H4 (cell line): ENCODE data around the gene GADL1. TPM values are rescaled to one million over a fixed set of nuclear protein-coding genes. Genes with fewer than 3 reads are reported as not detected.

Experiments used
- DNase-seq: peaks from one replicate; pipeline ENCODE4 v3.0.0-alpha.2; 2015; ENCODE audit warnings: low spot score
- total RNA-seq: library from RNA; depleted of rRNA; stranded (reverse); fragments of >200 nt; shearing (Covaris generic); gene quantifications from 2 replicates; pipeline ENCODE4 v1.2.3, GENCODE V29; 2014; rRNA removed

Gene GADL1, protein sequence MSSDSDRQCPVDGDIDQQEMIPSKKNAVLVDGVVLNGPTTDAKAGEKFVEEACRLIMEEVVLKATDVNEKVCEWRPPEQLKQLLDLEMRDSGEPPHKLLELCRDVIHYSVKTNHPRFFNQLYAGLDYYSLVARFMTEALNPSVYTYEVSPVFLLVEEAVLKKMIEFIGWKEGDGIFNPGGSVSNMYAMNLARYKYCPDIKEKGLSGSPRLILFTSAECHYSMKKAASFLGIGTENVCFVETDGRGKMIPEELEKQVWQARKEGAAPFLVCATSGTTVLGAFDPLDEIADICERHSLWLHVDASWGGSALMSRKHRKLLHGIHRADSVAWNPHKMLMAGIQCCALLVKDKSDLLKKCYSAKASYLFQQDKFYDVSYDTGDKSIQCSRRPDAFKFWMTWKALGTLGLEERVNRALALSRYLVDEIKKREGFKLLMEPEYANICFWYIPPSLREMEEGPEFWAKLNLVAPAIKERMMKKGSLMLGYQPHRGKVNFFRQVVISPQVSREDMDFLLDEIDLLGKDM
- not detected in 2 replicates for total RNA-seq

DNA sequence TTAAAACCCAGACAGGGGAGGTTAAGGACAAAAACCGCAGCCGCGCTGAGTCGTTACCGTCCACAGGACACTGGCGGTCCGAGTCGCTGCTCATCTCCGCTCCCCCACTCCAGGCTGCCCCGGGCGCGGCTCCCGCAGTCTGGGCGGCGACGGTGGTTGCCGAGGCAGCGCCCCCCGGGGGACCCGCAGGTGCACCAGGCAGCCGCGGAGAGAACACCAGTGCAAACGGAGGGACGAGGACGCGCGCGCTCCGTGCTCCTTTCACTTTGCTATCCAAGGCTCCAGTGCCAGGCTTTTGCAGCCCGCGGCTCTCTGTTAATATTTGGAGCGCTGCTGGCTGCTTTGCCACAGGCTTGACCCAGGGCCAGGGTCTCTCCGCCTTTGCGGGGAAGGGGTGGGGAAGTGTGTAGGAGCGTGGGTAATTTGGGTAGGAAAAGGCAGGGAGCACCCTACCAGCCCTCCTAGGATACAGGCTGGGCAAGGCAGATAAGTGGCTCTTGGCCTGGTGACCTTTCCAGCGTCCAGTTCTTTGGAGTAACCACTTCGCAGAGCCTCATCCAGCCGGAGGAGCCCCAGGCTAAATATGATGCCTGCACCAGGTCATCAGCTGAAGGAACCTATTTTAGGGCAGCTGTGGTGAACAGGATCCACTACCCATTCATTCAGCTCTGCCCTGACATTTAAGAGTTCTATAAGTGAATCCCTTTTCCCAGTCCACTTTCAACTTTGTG is at the start of gene GADL1:
GADL1 (minus strand) TSS at position 141 of the 731 bp plus-strand sequence; CDS start at position 94, 47 bp downstream.
- no peak for DNase-seq

DNA sequence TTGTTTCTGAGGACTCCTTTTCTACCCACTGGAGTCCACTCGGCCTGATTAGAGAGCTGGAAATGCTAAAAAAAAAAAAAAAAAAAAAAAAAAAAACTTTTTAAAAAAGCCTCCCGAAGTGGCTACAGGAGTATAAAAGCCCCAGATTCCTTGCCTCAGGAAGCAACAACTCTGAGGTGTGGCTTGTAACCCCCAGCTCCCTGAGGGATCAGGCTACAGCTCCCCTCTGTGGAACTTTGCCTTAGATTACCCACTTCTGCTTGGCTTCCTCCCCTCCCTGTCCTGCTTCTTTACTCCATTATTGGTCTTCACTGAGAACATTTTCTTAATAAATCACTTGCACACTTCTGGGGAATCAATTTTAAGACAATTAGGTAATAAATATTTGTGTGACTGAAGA is 49.7 kb upstream of the GADL1 start:
- DNase-seq, result no peak

DNA sequence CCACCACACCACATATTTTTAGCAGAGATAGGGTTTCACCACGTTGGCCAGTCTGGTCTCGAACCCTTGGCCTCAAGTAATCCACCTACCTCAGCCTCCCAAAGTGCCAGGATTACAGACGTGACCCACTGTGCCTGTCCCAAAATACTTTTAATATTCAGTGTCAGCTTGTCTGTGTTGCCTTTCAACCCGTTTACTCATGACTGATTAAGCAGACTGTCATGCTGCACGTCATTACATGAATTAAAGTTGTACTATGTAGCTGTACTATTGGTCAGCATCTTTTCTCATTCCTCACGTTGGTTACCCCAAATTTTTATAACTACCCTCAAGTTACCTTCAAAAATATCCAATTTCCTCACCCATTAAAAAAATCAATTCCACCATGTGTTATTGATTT is 48.7 kb upstream of the GADL1 start:
- DNase-seq, result no peak

DNA sequence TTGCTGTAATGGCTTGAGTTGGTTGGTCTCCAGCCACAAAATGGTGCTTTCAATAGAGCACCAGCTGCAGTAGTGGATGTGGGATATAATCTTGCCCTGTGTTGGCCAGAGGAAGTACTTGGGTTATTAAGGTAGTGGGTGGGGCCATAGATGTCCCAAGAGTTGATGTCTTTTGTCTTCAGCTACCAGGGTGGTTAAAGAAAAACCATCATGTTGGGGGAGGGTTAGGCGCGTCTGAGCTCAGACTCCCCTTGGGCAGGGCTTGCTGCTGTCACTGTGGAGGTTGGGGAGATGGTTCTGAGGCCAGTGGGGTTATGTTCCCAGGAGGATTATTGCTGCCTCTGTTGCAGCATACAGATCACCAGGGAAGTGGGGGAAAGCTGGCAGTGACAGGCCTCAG is 46.9 kb upstream of the GADL1 start:
- DNase-seq, result no peak

DNA sequence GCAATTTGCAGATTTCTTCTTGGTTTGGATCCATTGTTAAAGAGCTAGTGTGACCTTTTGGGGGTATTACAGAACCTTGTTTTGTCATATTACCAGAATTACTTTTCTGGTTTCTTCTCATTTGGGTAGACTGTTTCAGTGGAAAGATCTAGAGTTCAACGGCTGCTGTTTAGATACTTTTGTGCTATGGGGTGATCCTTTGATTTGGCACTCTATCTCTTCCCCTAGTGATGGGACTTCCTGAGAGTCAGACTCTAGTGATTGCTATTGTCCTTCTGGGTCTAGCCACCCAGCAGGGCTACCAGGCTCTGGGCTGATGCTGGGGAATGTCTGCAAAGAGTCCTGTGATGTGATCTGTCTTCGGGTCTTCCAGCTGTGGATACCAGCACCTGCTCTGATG is 46.3 kb upstream of the GADL1 start:
- DNase-seq, result no peak

DNA sequence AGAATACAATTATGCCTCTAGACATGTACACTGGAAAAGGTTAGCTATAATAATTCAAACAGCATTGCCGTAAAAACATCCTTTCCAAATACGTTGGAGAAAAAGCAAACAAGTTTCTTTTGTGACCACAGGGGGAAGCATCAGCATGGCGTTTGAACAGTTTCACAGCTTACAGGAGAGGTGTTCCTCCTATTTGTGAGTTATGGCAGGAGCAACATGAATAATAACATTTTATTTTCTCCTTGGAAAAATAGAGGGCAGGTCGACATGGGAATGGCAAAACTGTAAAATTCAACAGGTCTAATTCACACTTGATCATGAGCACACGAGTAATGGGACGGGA is 39.7 kb upstream of the GADL1 start:
- peak; percentile 21 for DNase-seq

DNA sequence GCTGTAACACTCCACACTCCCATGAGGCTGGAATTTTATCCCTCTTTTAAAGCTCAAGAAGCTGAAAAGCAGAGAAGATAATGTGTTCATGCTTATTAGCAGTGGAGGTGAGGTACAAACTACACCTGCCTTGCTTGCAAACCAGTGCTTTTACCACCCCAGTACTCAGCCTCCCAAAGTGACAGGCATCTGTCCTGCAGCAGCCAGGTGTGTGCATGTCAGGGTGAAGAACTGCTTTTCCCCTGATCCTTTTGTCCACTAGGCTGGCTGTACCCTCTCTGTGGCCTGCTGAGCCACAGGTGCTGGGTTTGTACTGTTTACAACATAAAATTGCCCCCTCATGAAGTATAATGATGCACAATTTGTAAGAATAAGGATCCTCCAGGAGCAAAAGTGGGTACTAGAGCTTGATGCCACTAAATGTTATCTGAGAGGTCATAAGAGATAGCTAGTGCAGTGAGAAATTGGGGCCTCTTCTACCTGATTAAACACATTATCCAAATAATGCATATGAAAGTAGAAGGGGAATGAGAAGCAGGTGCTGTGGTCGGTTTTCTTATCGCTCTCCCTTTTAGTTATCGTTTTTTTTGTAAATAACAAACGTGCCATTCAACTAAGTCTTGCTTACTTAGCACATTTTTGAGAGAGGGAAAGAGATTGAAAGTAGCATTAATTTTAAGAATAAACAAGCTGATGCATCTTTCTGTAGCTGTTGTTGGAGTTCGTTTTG is 39.2 kb upstream of the GADL1 start:
- no peak for DNase-seq

DNA sequence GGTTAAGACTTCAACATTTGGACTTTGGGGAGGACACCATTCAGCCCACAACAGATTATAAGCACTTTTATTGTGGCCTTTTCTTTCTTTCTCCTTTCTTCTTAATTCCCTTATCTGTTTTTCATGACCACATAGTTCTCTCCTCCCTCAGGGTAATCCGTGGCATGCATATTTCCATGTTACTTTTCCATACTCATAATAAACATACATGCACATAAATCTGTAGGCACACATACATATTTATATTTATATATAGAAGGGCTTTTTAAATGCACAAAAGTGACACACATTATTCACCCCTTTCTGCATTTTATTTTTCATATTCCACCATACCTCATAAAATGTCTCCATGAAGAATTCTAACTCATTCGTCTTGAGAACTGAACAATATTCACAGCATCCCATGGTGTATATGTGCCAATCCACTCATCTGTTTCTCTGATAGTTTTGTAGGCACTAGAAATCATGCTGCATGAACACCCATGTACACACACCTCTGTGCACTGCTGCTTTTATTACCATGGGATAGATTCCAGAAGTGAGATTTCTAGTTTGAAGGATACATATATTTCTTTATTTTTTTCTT is 38.1 kb upstream of the GADL1 start:
- no peak for DNase-seq

DNA sequence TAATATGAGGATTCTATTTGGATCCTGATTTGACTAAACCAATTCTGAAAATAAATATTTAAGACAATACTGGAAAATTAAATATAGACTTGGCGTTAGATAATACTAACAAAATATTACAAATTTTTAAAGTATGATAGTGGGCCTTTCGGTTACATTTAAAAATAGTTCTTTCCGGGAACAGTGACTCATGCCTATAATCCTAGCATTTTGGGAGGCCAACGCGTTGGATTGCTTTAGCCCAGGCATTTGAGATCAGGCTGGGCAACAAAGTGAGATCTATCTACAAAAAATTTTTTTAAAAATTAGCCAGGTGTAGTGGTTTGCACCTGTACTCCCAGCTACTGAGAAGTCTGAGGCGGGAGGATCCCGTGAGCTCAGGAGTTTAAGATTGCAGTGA is 30.3 kb upstream of the GADL1 start:
- no peak for DNase-seq

DNA sequence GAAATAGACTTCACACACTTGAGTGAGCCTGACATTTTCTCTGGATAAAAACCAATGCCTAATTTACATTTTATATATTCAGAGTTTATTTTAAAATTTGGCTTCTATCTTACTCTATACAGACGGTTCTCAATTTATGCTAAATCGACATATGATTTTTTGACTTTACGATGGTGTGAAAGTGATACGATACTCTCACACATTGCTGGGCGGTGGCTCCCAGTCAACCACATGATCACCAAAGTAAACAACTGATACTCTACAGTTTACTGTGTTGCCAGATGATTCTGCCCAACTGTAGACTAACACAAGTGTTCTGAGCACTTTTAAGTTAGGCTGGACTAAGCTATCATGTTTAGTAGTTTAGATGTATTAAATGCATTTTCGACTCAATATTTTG is 25.1 kb upstream of the GADL1 start:
- DNase-seq, result no peak

DNA sequence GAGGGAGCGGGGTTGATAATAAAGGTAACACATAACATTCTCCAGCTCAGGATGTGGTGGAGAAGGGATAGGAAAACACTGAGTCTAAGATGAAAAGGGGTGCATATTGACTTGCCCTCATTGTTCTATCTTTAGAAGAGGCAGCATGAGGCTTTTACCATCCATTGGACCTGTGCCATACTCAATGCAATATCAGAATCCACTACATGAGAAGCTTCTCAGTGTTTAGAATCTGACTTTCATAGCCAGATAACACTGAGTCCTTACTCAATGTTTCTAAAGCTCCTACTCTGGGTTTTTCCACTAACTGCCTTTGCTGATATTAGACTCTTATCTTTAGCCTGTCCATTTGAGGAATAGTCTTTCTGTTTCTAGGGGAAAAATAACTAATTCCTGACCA is 24.3 kb upstream of the GADL1 start:
- DNase-seq, result no peak

DNA sequence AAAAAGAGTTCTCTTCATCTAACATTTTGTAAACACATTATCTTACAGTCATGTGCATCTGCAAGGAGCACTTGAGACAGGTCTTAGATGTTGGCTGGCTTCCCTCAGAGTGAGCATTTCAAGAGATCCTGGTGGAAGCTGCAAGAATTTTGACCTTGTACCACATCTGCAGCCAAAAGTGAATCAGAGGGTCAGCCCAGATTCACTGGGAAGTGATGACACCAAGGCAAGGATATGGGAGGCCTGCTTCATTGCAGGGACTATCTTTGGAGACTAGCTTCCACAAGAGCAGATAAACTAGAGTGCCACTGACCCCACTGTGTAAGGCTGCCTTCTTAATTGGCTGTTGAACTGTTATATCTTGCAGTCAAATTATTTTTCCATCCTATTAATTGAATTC is 21.3 kb upstream of the GADL1 start:
- no peak for DNase-seq

DNA sequence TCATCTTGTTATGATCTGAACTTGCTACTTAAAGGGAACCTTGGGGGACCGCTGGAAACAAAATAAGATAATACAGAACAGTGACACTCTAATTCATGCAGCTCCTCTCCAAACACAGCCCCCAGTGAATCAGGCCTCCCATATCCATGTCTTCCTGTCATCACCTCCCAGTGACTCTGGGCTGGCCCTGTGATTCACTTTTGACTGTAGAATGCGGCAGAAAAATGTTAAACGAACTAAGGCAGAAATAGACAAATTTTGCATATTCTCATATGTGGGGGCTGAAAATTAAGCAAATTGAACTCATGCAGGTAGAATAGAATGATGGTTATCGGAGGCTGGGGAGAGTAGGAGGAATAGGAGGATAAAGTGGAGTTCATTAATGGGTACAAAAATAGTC is 20.2 kb upstream of the GADL1 start:
- DNase-seq, result no peak

DNA sequence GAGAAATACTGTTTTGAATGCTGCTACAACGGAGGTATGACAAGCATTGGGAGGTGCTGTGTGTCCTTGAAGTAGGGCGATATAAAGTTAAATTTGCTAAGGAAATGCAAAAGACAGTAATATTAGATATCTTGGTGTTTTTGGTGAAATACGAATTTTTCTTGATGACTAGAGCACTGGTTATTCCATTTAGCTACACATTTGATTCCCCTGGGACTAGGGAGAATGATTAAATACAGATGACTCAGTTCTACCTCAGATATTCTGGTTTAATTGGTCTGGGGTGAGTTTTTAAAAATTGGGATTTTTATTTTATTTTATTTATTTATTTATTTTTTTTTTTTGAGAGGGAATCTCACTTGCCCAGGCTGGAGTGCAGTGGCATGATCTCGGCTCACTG is 18.7 kb upstream of the GADL1 start:
- DNase-seq, result no peak

DNA sequence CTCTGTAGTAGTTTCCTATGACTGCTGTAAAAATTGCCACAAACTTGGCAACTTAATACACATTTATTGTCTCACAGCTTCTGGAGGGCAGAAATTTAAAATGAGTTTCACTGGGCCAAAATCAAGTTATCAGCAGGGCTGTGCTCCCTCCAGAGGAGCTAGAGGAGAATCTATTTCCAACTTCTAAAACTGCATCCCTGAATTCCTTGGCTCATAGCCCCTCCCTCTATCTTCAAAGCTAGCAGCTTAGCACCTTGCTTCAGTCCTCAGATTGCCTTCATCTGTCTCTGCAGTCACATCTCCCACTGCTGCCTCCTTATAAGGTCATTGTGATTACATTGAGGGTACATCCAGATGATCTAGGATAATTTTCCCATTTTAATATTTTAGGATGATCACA is 17.8 kb upstream of the GADL1 start:
- DNase-seq, result no peak

DNA sequence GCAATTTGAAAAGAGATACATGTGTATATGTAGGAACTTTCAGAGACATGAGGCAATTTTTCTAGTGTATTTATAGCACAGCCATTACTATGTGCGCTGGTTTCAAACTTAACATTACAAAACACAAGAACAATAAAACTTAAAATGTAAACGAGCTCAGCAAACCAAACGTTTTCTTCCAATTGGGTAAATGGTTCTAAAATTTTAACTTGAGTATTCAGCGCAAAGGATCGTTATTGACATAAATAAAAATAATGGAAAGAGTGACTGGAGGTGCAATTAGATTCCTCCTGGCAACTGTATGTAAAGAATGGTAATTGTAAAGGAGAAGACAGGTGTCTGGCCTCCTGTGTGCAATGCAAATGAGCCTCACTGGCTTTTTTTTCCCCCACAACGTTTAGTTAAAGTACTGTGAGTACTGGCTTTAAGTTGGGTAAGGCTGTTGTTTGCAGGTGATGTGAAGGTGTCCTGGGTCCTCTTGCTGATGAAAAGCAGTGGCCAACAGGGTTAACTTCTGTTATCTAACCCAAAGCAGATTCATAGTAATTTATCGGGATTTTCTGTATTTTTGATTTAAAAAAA is 14.1 kb upstream of the GADL1 start:
- no peak for DNase-seq

DNA sequence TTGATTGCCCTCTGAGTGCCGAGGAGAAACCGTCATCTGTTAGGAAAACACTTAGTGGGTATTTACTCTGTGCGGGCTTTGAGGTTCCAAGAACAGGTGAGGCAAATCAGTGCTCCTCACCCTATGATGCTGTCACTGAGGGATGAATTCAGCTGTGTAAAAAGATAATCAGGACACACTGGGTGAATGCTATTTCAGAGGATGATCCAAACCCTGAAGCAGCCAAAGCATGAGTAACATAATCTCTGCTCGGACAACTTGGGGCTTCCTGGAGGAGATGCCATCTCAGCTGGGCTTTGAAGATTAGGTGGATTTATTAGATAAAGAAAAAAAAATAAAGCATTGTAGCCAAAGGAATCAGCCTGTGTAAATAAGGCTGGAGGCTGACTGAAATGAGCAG is 10.5 kb upstream of the GADL1 start:
- DNase-seq, result no peak

DNA sequence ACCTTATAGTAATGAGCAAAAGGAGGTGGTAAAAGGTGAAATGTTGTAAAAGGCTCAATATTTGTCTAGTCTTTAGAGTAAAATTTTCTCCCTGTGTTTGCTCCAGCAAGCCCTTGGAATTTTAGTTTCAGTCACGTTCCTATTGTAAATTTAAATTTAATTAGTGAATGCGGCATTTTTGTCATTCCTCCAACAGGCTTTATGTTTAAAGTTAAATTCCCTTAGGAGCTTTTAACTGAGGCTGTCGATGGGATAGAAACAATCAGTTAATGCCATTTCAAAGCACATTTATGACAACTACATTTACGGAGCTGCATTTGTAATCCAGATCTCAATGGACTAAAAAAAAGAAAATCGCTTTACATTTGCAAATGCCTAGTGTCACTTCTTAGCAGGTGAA is 868 bp upstream of the GADL1 start:
- no peak for DNase-seq

DNA sequence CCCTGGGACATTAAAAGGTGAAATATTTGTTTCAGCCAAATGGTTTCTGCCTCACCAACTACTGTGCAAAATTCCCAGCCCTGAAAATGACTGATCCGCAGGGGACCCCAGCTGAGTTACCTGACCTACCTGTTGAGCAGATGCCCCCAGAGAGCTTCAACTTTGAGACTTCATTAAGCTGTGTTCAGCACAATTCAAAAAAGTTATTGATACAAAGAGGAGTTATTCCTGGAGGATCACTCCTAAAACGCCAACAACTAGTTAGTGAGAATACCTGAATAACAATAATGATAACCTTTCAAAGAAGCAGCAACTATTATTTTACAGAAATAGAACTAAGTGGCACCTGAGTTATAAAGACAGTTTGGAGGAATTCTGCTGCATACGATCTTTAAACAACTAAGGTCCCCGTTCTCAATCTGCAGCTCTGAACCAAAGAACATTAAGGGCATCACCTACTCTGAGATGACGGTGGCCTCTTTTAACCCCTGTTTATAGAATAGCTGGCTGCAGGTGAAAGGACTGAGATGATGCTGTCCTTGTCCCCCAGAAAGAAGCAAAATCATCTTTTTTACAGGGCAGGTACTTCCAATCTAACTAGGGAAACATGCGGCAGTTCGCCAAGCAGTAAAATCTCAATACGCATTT is 659 bp downstream of the GADL1 start:
- no peak for DNase-seq

DNA sequence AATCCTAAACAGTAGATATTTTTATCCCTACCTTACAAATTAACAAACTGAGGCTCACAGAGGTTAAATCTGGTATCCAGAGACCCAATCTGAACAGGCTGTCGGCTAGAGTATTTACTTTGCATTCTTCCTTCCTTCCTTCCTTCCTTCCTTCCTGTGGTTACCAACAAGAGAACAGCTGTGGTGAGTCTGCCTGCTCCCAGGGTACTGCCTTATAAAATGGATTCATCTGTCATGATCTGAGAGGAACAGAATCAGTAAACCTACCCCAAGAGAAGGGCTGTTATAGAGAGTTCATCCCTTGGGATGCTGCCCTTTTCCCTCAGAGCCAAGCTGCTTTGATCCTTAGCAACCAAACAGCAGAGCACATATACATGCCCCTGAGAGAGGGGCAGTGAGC is 3.6 kb downstream of the GADL1 start:
- DNase-seq, result no peak

DNA sequence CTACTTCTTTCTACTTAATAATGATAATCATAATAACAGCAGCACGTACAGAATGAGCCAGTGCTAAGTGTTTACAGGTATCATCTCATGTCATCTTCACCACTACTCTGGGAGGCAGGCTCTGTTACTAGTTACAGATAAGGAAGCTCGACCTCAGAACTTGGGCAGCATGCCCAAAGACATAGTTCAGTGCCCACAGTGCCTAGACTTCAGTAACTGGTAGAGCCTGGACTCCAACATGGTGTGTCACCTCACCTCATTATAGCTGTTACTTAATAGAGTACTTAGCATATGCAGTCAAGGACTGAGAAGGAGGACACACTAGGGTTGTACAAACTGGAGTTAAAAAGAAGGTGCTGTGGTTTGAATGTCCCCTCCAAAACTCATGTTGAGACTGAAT is 7.6 kb downstream of the GADL1 start:
- no peak for DNase-seq
